Fibroblast of lung (primary cell): ENCODE results near the gene ARID4A. TPM values are rescaled to one million over a fixed set of nuclear protein-coding genes. Genes with fewer than 3 reads are reported as not detected.

Experiments
- DNase-seq, 2 donors: peaks; one replicate each; pipeline versions ENCODE4 v3.0.0 to v3.0.0-alpha.2; 2010; ENCODE audit warnings: low read depth in 2 of 2
- H2AFZ ChIP-seq: 2 replicates; pipeline ENCODE4 v1.5.1; 2012; ENCODE audit warnings: low read length, control low read depth, inconsistent platforms
- H3K27ac ChIP-seq: 2 replicates; pipeline ENCODE4 v1.5.1; 2011; ENCODE audit warnings: low read length, control low read depth; ENCODE audit not compliant: insufficient read depth
- H3K27me3 ChIP-seq: 2 replicates; pipeline ENCODE4 v1.5.1; 2011; ENCODE audit warnings: mild to moderate bottlenecking, low read length; ENCODE audit not compliant: control insufficient read depth, insufficient read depth
- H3K36me3 ChIP-seq: 2 replicates; pipeline ENCODE4 v1.5.1; 2011; ENCODE audit warnings: low read length; ENCODE audit not compliant: control insufficient read depth, insufficient read depth
- H3K4me1 ChIP-seq: 2 replicates; pipeline ENCODE4 v1.5.1; 2011; ENCODE audit warnings: low read length; ENCODE audit not compliant: control insufficient read depth, insufficient read depth; ENCODE audit errors: extremely low read depth
- H3K4me2 ChIP-seq: 2 replicates; pipeline ENCODE4 v1.5.1; 2011; ENCODE audit warnings: low read length, control low read depth; ENCODE audit not compliant: insufficient read depth; ENCODE audit errors: extremely low read depth
- H3K4me3 ChIP-seq, 4 experiments: fragments of 200-600 bp in 1 of 4; sonication (generic) in 1 of 4; replicated peaks in 1 of 4; 2 replicates each; pipeline ENCODE4 v1.5.1; 2011 to 2016; ENCODE audit warnings: low read length in 4 of 4, low read depth in 3 of 4, mild to moderate bottlenecking in 3 of 4, control low read depth in 2 of 4, inconsistent platforms in 1 of 4, mixed read lengths in 1 of 4; ENCODE audit not compliant: insufficient read depth in 1 of 4; ENCODE audit errors: control extremely low read depth in 1 of 4
- H3K79me2 ChIP-seq: 2 replicates; pipeline ENCODE4 v1.5.1; 2012; ENCODE audit warnings: mild to moderate bottlenecking, low read length, inconsistent platforms; ENCODE audit not compliant: control insufficient read depth, insufficient read depth
- H3K9ac ChIP-seq: 2 replicates; pipeline ENCODE4 v1.5.1; 2011; ENCODE audit warnings: mild to moderate bottlenecking, low read length, control low read depth; ENCODE audit not compliant: insufficient read depth
- H3K9me3 ChIP-seq: 2 replicates; pipeline ENCODE4 v1.5.1; 2012; ENCODE audit warnings: low read depth, low read length; ENCODE audit not compliant: control insufficient read depth, insufficient read depth
- H4K20me1 ChIP-seq: 2 replicates; pipeline ENCODE4 v1.5.1; 2011; ENCODE audit warnings: low read length; ENCODE audit not compliant: control insufficient read depth, insufficient read depth; ENCODE audit errors: extremely low read depth
- EZH2 ChIP-seq: IDR thresholded peaks from 2 replicates; pipeline ENCODE4 v1.5.1; 2012; ENCODE audit warnings: low read length, control low read depth, mild to moderate bottlenecking; ENCODE audit errors: missing control alignments
- polyA plus RNA-seq, 2 donors: library from polyadenylated mRNA; depleted of rRNA in 1 of 2; stranded (reverse) in 1 of 2; unstranded in 1 of 2; fragments of >200 nt; gene quantifications; 2 replicates each; pipeline ENCODE4 v1.2.1, GENCODE V29; 2011 to 2012; ENCODE audit warnings: missing spikeins in 1 of 2
- total RNA-seq: library from RNA; depleted of rRNA; stranded (reverse); fragments of >200 nt; gene quantifications from 2 replicates; pipeline ENCODE4 v1.2.1, GENCODE V29; 2014
- TF ChIP-seq, protein P1 (sequence below), 2 donors: IDR thresholded peaks in 1 of 2; conservative IDR thresholded peaks in 1 of 2; 1 replicate in 1 of 2; 2 replicates in 1 of 2; pipeline ENCODE4 v1.5.1; 2011 to 2012; ENCODE audit warnings: low read length in 2 of 2, control low read depth in 1 of 2, inconsistent platforms in 1 of 2, low read depth in 1 of 2, mild to moderate bottlenecking in 1 of 2

Gene ARID4A
- total and polyA plus RNA-seq, 2 donors (not counting 1 experiment from before 2014, with no cell fraction given): 12.1 to 12.2 TPM

DNA sequence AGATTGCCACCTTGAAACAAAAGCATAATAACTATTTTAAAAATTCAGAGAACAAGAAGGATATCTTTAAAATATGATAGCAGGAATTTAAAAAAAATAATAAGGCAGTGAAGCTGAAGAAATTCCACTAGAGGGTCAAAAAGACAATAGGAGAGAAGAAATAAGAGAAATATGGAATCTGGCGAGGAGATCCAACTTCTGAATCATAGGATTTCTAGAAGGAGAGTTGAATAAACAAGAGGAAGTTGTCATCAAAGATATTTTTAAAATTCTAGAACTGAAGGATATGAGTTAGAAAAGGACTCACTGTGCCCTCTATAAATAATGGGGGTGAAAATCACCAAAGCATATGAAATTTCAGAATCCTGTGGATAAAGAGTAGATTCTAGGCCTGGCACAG is 70.6 kb downstream of the ARID4A start:
- H3K4me1 ChIP-seq: no peaks in the 10 kb centered on the region
- H3K4me3 ChIP-seq: no peak overlapping the region
- TF ChIP-seq, protein P1, sequence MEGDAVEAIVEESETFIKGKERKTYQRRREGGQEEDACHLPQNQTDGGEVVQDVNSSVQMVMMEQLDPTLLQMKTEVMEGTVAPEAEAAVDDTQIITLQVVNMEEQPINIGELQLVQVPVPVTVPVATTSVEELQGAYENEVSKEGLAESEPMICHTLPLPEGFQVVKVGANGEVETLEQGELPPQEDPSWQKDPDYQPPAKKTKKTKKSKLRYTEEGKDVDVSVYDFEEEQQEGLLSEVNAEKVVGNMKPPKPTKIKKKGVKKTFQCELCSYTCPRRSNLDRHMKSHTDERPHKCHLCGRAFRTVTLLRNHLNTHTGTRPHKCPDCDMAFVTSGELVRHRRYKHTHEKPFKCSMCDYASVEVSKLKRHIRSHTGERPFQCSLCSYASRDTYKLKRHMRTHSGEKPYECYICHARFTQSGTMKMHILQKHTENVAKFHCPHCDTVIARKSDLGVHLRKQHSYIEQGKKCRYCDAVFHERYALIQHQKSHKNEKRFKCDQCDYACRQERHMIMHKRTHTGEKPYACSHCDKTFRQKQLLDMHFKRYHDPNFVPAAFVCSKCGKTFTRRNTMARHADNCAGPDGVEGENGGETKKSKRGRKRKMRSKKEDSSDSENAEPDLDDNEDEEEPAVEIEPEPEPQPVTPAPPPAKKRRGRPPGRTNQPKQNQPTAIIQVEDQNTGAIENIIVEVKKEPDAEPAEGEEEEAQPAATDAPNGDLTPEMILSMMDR (conservative IDR thresholded peaks at IDR 0.05 in 1 of 2, IDR thresholded peaks at IDR 0.05 in 1 of 2; ENCODE audit: low read depth in 1 of 2, low read length in 2 of 2): no peak
- TF ChIP-seq EZH2: no peak
- no peaks in the 10 kb centered on the region for H3K79me2 ChIP-seq
- H3K4me2 ChIP-seq: no peak overlapping the region
- H2AFZ ChIP-seq: no peak overlapping the region
- no peaks in the 10 kb centered on the region for H3K9me3 ChIP-seq
- H4K20me1 ChIP-seq: no peaks in the 10 kb centered on the region
- no peaks in the 10 kb centered on the region for H3K27me3 ChIP-seq
- DNase-seq: peak in 1 of 2 donors; percentile 18
- H3K9ac ChIP-seq: no peak overlapping the region
- H3K36me3 ChIP-seq: peaks cover 6% of the 10 kb centered on the region
- H3K27ac ChIP-seq: no peak overlapping the region

DNA sequence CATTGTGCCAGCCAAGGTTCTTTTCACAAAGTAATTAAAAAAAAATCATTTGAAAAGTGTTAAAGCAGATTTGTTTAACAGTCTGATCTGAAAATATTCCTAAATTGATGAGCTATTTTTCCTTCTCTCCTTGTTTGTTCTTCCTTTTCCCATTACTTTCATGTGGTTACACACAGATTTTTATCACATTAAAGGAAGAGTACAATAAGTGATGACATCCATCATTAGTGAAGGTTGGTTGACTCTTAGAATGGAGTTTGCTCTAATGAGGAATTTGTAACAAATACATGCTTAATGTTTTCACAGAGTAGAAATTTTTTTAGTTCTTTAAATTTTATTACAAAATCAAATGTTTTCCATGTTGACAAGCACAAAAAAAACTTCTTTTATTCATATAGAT is 78.4 kb downstream of the ARID4A start:
- TF ChIP-seq, protein P1 (conservative IDR thresholded peaks at IDR 0.05 in 1 of 2, IDR thresholded peaks at IDR 0.05 in 1 of 2; ENCODE audit: low read depth in 1 of 2, low read length in 2 of 2): no peak
- no peak for TF ChIP-seq EZH2
- H2AFZ ChIP-seq: no peak overlapping the region
- H3K27ac ChIP-seq: no peak overlapping the region
- H3K27me3 ChIP-seq: no peaks in the 10 kb centered on the region
- no peak overlapping the region for H3K4me3 ChIP-seq
- DNase-seq: no peak
- no peaks in the 10 kb centered on the region for H3K36me3 ChIP-seq
- no peak overlapping the region for H3K4me2 ChIP-seq
- H3K9ac ChIP-seq: no peak overlapping the region
- H3K4me1 ChIP-seq: no peaks in the 10 kb centered on the region
- H3K9me3 ChIP-seq: no peaks in the 10 kb centered on the region
- no peaks in the 10 kb centered on the region for H3K79me2 ChIP-seq
- no peaks in the 10 kb centered on the region for H4K20me1 ChIP-seq

DNA sequence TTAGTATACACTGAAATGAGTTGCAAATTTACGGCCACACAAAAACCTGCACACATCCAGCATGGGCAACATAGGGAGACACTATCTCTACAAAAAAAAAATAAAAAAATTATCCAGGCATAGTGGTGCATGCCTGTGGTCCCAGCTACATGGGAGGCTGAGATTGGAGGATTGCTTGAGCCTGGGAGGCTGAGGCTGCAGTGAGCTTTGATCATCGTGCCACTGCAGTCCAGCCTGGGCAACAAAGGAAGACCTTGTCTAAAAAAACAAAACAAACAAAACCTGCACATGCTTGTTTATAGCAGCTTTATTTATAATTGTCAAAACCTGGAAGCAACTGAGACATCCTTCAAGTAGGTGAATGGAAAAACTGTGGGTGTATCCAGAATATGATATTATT is 92.5 kb downstream of the ARID4A start:
- Histone ChIP-seq H3K9me3 (no peaks in the 10 kb centered on the region), H4K20me1 (no peaks in the 10 kb centered on the region), H3K4me1 (no peaks in the 10 kb centered on the region), H3K9ac (no peak overlapping the region), H3K27me3 (no peaks in the 10 kb centered on the region), H3K27ac (no peak overlapping the region), H3K36me3 (no peaks in the 10 kb centered on the region), H3K4me2 (no peak overlapping the region), H3K79me2 (no peaks in the 10 kb centered on the region), H2AFZ (no peak overlapping the region), H3K4me3 (no peak overlapping the region)
- TF ChIP-seq, protein P1 (conservative IDR thresholded peaks at IDR 0.05 in 1 of 2, IDR thresholded peaks at IDR 0.05 in 1 of 2; ENCODE audit: low read depth in 1 of 2, low read length in 2 of 2): no peak
- TF ChIP-seq EZH2: no peak
- no peak for DNase-seq
